GM21515 (cell line): ENCODE data around the gene RBMS3.
"Not testable (repeated sequence)": the region's sequence is repeated elsewhere in the genome, so short reads cannot be mapped to it uniquely, and the experiment has no call there.

Experiments
- ATAC-seq: cut with Tn5 transposase; IDR thresholded peaks from one replicate; pipeline ENCODE4 v1.9.1; 2021; ENCODE audit not compliant: unreplicated experiment

RBMS3 gene

GRCh38 chr3:29337565-29337964 lies 56.7 kb downstream of the RBMS3 start:
- ATAC-seq = no peak

GRCh38 chr3:29338377-29338776 lies 57.5 kb downstream of the RBMS3 start:
- ATAC-seq = no peak

DNA sequence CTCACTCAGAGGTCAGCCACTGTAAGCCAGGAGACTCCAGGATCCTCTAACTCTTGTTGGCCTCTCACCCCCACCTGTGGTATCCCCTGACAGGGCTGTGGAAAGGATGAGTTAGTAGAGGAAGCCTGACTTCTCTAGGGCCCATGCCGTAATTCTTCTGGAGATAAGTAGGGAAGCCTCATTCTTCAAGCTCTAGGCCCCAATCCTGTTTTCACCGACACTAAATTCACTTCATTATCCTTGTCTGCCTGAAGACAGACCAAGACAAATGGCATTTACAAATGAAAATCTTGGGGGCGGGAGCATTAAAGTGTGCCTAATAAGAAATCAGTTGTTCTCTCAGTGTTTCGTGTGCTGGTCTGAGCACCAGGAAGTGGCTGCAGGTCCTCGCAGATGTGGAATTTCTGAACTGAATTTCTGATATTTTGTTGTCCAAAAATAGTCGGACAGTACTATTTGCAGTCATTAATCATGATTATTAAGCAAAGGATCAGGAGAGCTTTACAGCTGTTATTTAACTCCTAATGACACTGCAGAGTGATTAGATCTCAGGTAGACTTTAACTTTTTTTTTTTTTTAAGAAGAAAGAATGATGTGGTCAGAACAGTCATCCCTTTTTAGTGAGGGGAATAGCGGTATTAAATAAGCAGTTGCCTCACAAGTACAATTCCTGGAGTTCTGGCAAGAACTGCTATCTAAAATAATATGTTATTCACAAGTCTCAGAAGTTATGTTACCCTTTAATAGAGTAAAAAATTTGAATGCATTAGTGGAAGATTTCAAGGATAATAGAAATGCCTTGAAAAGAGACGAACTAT lies 58.4 kb downstream of the RBMS3 start:
- no peak for ATAC-seq

DNA sequence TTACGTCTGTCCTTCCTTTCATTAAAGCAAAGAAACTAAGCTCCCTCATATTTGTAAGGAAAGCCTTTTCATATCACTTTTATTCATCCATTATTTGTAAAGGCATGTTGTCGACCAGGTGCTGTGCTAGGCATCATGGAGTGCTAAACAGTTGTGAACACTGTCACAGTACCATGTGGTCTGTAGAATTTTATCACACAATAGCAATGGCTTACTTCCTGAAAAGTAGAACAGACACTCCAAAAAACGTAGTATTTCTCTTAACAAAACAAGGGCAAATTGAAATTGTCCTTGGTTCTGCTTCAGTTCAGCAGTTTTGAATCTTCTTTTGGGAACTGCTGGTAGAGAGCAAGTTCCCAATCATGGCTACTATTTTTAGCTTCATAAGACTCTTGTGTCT lies 63.3 kb downstream of the RBMS3 start:
- ATAC-seq = no peak

- ATAC-seq = no peak
These were observed 64.1 kb downstream of the RBMS3 start for GRCh38 chr3:29344935-29345334.

DNA sequence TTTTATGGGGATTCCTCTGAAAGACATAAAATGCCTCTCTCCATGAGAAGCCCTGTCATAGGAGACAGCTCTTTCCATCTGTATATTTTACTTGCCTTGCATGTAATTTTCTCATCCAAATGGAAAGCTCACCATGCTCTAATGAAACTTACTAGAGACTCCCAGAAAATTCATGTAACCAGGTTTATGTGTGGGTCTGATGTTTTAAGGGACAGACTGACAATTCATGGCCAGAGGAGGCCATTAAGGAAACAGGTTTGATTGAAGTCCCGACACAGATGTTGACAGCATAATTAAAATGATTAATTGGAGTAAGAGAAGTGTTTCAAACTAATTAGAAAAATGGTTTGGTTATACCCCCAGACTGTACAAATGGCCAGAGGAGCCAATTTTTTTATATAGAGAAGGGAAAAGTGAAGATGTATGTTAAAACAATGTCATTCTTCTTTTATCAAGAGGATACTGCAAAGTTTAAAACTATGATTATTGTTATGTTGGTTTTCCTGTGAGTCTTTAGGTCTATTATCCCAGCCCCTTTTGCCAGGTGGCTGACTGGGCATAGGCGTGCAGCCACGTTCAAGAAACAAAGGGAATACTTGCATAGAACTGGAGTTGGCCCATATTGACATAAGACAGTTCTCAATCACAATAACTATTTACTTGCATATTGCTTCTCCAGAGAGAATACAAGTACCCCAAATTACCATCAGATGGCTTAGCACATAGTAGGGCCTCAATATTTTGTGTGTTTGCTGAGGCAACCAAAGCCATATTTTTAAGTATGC lies 64.8 kb downstream of the RBMS3 start:
- ATAC-seq = no peak

DNA sequence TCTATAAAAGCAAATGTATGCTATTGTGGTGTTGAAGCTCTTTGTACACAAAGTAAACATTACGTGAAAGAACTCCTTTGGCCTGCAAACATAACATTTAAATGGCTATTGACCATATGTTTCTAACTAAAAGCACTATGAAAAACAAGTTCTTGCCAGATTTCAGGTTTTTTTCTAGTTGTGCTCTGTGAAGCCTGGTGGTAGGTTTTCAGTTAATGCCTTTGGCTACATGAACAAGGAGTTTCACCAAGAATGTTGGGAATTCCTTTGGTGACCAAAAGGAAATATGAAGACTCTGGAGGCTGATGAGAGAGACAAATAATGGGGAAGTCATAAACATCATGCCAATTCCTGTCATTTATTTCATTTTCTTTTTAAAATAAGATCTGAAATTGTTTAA lies 66.0 kb downstream of the RBMS3 start:
- no peak for ATAC-seq

DNA sequence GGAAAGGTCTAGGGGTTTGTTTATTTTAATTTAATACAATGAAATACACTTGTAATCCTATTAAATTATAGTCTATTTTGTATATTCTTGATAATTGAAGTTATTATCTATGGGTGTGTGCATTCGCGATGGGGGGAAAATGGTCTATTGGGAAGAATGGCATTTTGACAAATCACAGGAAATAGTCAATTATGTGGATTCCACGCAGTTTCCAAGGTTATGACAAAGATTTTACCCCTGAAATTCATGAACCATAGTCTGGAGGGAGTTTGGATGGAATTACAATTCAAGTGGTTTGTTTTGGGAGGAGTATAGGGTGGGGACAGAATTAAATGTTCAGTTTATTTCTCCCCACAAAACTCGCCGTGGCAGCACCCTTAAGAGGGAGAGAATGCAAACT lies 66.5 kb downstream of the RBMS3 start:
- ATAC-seq = no peak

GRCh38 chr3:29348316-29348715 lies 67.4 kb downstream of the RBMS3 start:
- ATAC-seq = no peak

- no peak for ATAC-seq
These were observed 68.2 kb downstream of the RBMS3 start for GRCh38 chr3:29349049-29349448.

DNA sequence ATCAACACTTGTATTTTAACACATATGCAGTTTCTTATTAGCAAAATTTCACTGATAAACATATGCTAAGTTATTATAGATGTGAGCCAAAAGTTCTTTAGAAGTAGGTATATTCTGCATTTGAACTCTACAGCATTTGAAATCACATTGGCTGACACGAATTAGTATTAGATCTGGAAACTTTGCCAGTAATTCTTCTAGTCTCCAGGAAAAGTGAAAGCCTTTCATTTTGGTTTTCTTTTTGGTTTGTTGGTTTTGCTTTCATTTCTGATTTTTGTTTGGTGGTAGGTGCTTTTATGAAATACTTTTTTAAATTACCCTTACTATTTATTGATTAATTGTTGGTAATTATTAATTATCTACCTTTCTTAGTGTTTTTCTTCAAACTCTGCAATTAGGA lies 72.9 kb downstream of the RBMS3 start:
- no peak for ATAC-seq

DNA sequence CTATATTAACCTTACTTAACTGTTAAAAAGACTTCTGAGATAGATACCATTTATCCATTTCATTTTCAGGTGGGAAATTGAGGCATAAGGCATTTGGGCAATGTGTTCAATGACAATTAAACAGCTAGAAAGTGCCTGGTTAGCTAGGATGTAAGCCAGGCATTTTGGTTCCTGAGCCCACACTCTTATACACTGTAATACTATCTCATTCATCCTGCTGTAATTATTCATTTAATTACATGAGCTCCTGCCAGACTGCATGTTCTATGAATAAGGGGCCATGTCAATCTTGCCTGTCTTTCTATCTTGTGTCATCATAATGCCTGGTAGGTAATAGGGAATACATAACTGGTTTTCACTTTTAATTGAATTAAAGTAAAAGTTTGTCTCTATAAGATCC lies 74.0 kb downstream of the RBMS3 start:
- no peak for ATAC-seq

- ATAC-seq = no peak
These were observed 75.2 kb downstream of the RBMS3 start for GRCh38 chr3:29356062-29356461.

GRCh38 chr3:29360289-29360688 lies 79.4 kb downstream of the RBMS3 start:
- not testable (repeated sequence) for ATAC-seq

DNA sequence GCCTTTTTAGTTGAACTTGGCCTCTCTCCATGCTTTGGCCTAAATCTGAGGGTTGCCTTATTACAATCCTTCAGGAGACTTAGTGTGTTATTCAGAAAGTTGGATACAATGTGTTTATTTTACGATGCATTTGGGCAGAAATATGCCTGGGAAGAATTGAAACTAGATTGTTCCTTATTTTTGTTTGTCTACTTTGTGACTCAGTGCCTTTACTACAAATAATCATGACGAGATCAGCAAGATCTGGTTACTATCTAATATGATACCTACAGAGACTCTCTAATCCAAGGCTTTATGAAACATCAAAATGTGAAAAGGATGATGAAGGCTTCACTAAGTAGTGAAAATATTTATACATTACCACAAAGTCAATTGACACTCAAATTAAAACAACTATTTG lies 82.2 kb downstream of the RBMS3 start:
- ATAC-seq = no peak

DNA sequence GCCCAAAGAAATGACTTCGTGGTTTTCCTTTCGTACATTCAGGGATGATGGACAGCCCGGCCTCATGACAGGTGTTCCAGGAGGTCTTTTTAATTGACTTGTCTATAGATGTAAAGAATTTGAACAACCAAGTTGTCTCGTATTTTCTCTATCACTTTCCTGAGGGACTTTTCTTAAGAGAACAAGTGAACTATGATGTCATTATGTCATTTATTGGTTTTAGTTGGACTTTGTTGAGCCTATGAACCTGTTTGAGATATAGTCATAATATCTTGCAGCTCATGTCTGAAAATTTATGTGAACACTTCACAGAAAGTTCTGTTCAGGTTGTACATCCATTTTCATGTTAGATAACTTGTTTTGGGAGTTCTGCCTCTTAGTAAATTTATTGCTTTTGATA lies 89.2 kb downstream of the RBMS3 start:
- no peak for ATAC-seq

- ATAC-seq = no peak
These were observed 89.9 kb downstream of the RBMS3 start for GRCh38 chr3:29370476-29371420.

DNA sequence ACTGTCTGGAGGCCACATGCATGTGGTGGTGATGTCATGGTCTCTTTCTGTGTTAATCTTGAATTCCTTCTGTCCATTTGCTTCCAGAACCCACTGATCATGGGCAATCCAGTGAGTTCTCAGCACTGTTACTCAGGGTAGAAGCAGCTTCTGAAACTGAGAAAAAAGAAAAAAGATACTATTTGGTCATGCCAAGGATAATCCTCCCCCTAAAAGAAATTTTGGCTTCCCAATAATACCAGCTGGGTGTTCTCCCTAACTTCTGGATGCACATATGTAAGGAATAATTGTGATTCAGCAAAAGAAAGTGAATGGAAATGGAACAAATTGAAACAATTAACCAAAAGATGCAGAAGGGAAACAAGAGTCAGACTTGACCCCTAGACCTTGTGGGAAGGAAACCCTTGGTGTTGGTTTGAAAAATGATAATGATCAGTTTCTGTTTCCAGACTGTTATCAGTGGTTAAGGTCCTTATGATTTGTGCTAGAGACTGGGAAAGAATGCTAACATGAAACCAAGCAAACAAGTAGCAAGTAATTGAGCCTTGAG lies 92.3 kb downstream of the RBMS3 start:
- ATAC-seq = no peak

DNA sequence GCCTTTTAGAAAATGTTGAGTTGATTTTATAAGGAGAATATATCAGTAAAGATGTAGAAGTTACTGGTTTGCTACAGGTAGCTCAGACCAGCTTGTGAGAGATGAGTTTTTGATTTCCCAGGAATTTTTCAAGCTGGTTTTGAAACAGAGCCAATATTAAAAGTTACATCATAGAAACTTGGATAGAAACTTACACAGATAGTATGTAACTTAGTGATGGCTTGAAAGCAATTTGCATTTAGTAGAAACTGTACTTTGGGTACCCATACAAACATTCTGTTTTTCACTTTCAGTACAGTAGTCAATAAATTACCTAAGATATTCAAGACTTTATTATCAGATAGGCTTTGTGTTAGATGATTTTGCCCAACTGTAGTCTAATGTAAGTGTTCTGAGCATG lies 93.4 kb downstream of the RBMS3 start:
- no peak for ATAC-seq

DNA sequence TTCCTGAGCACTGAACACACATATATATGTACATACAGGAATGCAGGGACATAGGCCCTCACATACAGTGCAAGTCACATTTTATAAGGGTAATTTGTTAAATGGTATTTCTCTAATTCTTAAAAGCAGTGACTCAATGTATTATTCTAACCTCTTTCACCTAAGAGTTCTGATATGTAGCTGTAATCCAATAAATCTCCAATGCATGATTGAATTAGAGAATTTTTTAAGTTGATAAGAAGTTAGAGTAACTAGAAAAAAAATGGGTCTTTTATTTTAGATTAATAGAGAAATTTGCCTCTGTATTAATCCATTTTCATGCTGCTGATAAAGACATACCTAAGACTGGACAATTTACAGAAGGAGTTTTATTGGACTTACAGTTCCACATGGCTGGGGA lies 98.2 kb downstream of the RBMS3 start:
- ATAC-seq = no peak

GRCh38 chr3:29381595-29381994 lies 100.7 kb downstream of the RBMS3 start:
- ATAC-seq = no peak
